GM12874 (cell line): ENCODE results near the gene ZNF275.

ENCODE experiments used
- CTCF ChIP-seq: IDR thresholded peaks from 2 replicates; pipeline ENCODE4 v1.5.1; 2011; ENCODE audit warnings: low read depth, mild to moderate bottlenecking, control low read depth, low read length, moderate library complexity; ENCODE audit not compliant: insufficient read depth

The ZNF275 gene

GRCh38 chrX:153317306-153317705 lies 16.6 kb upstream of the ZNF275 start:
- TF ChIP-seq CTCF, result no peak

- TF ChIP-seq CTCF, result no peak
Observed at GRCh38 chrX:153317996-153318722, 15.8 kb upstream of the ZNF275 start.

- no peak for TF ChIP-seq CTCF
Observed at GRCh38 chrX:153318811-153319210, 15.1 kb upstream of the ZNF275 start.

- TF ChIP-seq CTCF, result no peak
Observed at GRCh38 chrX:153319295-153320046, 14.5 kb upstream of the ZNF275 start.

GRCh38 chrX:153320555-153321184 lies 13.3 kb upstream of the ZNF275 start:
- no peak for TF ChIP-seq CTCF

- no peak for TF ChIP-seq CTCF
Observed at GRCh38 chrX:153321381-153322124, 12.4 kb upstream of the ZNF275 start, which contains the start of gene PNMA6F. Gene PNMA6F, minus strand, starts transcription at chrX:153321767. Its CDS starts 1,093 bp downstream, at chrX:153320674.

- TF ChIP-seq CTCF, result no peak
Observed at GRCh38 chrX:153327561-153327960, 6.4 kb upstream of the ZNF275 start.
